DMS153 treated with DMSO at 0.1 percent for 48 hours (cell line): Measurements from ENCODE around the gene TACR2.
A peak's percentile ranks its signal among the peaks of the same experiment; 100 is the strongest.

ENCODE experiments used
- DNase-seq: peaks from one replicate; lab custom pipeline; 2025; ENCODE audit not compliant: unreplicated experiment; lab: John Stamatoyannopoulos, UW

TACR2 gene

DNA sequence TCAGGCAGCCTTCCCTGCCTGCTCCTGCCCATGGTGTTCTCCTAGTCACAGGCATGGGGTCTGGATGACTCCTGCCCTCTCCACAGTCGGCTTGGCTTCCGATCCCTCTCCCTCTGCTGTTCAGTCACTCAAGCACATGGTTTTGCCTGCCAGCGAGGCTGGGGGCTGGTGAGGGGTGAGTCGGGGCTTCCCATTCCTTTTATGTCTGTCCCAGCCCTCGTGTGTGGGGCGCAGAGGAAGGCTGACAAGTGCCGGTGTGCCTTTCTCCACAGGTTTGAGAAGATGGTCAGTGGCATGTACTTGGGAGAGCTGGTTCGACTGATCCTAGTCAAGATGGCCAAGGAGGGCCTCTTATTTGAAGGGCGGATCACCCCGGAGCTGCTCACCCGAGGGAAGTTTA, 40.1 kb downstream of the TACR2 start:
- no peak for DNase-seq

DNA sequence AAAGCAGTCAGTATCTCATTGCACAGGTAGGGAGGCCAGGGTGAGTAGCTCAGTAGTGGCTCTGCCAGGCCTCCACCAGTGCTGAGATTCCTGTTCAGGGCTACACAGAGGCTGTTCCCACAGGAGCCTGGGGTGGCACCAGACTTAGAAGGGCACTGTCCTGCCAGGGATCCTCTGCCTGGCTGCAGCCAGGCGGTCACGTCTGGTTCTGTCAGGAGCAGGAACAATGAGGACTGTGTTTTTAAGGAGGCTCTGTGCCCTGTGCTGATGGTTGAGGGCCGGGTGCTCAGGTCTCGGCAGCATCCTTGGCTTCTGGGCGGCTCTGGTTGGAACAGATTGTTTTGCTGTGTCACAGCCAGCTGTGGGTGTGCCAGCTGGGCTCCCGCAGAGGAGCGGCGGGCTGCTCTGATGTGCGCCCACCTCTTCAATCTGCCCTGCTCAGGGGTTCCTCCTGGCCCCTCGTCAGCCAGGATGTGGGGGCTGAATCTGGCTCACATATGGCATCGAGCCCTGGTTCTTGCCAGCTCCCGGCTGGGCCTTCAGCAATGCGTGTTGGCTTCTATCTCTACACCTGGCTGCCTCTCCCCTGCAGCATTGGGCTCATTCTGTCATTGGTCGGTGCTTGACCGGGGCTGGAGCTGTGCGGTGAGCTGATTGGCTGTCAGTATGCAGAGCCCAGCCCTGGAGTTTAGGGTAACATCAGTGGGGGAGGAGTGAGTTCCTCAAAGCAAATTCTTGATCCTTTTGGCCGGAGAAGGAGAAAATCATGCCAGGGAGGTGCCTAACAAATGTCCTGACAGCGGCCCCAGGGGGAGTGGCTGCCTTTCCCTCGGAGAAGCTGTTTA, 41.2 kb downstream of the TACR2 start:
- DNase-seq = no peak

DNA sequence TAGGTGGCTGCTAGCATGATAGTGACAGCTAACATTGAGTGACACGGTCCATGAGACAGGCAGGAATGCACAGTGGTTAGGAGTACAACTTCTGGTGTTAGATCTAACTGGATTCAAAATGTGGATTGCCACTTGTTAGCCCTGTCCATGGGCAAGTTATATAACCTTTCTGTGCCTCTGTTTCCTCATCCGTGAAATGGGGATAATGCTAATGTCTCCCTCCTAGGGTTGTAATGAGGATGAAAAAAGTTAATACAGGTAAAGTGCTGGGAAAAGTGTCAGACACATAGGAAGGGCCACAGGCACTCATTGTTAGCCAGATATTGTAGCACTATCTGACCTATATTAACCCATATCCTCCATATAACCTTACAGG, 41.8 kb downstream of the TACR2 start:
- no peak for DNase-seq

- DNase-seq = no peak
Measured at GRCh38 chr10:69374242-69374641, 42.5 kb downstream of the TACR2 start.

DNA sequence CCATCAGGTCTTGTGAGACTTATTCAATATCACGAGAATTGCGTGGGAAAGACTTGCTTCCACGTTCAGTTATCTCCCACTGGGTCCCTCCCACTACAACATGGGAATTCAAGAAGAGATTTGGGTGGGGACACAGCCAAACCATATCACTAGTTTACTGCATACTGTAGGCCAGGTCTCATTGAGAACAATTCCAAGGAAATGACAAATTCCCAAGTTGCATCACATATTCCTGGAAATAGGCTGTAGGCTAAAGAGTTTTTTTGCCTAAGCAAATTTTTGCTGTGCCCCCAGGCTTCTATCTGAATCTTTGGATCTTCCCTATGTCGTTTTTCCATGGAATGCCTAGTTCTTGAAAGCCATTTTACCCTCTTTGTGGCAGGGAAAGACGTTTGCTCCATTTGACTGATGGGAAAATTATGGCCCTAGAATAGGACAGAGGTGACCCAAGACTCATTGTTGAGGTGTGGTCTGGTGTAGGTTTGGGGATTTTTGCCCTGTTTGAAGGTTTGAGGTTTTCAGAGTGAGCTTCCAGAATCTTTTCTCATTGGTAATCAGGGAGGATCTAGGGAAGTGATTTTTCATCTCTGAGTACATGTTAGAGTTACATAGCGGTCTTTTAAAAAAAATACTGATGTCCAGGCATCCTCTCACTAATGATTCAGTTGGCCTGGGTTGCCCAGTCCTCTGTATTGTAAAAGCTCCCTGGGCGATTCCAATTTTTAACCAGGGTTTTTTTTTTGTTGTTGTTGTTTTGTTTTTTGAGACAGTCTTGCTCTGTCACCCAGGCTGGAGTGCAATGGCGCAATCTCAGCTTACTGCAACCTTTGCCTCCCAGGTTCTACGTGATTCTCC, 44.4 kb downstream of the TACR2 start:
- no peak for DNase-seq

DNA sequence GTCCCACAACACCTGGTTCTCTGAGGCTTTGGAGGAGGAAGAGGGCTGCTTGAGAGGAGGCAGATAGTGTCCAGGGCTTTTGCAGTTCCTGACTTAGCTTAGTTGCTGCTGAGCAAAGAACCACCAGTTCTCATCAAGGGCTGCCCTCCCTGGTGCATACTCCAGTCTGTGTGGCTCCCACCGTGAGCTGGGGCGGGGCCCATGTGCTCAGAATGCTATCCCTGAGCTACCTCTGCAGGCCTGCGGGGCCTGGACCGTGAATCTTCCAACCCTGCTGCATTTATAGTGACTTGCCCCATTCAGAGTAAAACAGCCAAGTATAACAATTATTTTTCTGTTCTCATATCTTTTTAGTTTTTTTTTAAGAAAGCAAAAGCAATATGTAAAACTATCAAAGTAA, 49.2 kb downstream of the TACR2 start:
- DNase-seq = peak; percentile 9

DNA sequence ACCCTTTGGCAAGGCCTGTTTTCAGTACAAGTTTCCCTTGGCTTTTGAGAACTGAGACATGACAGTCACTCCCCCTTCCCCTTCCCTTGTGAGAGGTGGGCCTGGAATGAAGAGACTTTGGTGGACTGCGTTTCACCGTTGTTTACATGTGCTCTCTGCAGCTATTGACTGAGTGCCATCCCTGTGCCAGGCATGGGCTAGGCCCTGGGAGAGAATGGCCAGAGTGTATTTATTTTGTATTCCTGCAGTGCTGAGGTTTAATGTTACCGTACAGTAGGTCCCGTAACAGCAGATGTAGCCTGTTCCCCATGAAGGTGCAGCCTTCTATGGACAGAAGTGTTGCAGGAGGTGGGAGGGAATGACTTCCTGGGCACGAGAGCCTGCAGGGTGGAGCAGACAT, 50.0 kb downstream of the TACR2 start:
- DNase-seq = peak; percentile 12

DNA sequence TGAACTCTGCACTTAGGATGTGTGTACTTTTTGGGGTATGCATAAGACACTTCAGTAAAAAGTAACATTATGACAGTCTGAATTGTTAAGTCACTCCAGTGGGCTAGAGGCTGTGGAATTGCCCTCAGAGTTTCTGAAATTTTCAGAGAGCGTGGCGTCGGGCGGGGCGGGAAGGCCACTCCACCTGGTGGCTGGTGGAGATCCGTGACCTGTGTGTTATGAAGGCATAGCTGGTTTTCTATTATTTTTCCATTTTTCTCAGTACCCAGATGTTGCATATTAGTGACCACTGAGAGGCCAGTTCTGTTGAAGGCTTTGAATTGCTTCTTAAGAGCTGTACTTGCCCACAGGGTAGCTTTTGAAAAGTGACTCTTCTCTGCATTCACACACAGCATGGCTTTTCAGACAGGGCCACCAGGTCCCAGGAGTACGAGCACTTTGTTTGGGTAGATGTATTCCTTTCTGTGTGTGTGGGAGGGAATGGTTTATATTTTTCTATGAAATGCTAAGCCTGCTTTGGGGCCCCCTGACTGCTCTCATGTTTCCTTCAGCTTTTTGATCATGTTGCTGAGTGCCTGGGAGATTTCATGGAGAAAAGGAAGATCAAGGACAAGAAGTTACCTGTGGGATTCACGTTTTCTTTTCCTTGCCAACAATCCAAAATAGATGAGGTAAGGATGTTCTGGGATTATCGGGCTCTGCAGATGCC, 52.3 kb downstream of the TACR2 start:
- DNase-seq = no peak

GRCh38 chr10:69363666-69364065, 53.1 kb downstream of the TACR2 start:
- no peak for DNase-seq

- DNase-seq = no peak
Measured at GRCh38 chr10:69362471-69362954, 54.2 kb downstream of the TACR2 start.

DNA sequence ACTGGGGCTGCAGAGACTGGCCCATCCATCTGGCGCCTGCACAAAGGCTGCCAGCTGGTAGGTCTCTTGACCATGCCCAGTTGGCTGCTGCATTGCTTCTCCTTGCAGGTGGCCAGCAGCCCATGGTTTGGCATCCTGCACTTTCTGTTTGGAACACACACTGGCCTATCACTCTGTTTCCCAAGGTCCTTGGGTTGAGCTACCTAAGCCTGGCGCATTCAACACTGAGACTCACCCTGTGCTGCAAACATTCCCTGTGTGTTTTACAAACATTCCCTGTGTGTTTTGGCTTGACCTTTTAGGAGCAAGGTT, 55.5 kb downstream of the TACR2 start:
- no peak for DNase-seq

- DNase-seq = no peak
Measured at GRCh38 chr10:69360485-69361302, 56.0 kb downstream of the TACR2 start.

DNA sequence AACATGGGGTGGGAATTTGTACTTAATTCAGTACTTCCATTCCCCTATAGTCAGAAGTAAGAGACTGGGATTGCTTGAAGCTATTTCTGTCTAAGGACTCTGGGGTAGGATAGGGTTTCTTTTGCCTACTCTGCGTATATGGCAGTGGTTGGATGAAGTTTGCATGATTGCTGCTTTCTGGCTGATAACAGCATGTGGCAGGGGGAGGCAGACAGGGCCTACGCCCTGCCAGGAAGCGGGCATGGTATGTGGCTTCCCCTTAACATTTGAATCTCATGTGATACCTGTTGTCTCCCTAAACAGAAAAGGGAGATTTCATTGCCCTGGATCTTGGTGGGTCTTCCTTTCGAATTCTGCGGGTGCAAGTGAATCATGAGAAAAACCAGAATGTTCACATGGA, 57.1 kb downstream of the TACR2 start:
- no peak for DNase-seq

GRCh38 chr10:69359148-69359547, 57.6 kb downstream of the TACR2 start:
- DNase-seq = no peak

GRCh38 chr10:69358148-69358795, 58.4 kb downstream of the TACR2 start:
- DNase-seq = no peak

- DNase-seq = no peak
Measured at GRCh38 chr10:69356187-69356586, 60.5 kb downstream of the TACR2 start.

DNA sequence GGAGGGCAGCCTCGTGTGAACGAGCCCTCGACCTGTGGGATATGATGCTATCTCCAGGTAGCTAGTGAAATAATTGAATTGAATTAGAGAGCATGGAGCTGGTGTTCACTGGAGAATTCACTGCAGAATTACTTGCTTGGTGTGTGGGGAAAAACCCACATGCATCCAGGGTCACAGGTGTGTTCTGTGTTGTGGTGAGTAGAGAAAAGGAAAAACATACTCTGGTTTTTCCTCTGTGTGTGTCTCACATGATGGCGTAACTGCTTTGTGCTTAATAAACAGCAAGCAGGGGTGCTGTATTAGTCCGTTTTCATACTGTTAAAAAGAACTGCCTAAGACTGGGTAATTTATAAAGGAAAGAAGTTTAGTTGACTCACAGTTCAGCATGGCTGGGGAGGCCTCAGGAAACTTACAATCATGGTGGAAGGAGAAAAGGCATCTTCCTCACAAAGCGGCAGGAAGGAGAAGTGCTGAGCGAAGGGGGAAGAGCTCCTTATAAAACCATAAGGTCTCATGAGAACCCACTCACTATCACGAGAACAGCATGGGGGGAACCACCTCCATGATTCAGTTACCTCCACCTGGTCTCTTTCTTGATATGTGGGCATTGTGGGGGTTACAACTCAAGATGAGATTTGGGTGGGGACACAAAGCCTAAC, 62.6 kb downstream of the TACR2 start:
- DNase-seq = no peak
